ENCODE data around the gene ARAP1.

GRCh38 chr11:72741849-72742512, 10.2 kb downstream of the ARAP1 start:
- no peak for TF ChIP-seq POLR2A (IDR thresholded peaks at IDR 0.05)
- TF ChIP-seq, protein P1, sequence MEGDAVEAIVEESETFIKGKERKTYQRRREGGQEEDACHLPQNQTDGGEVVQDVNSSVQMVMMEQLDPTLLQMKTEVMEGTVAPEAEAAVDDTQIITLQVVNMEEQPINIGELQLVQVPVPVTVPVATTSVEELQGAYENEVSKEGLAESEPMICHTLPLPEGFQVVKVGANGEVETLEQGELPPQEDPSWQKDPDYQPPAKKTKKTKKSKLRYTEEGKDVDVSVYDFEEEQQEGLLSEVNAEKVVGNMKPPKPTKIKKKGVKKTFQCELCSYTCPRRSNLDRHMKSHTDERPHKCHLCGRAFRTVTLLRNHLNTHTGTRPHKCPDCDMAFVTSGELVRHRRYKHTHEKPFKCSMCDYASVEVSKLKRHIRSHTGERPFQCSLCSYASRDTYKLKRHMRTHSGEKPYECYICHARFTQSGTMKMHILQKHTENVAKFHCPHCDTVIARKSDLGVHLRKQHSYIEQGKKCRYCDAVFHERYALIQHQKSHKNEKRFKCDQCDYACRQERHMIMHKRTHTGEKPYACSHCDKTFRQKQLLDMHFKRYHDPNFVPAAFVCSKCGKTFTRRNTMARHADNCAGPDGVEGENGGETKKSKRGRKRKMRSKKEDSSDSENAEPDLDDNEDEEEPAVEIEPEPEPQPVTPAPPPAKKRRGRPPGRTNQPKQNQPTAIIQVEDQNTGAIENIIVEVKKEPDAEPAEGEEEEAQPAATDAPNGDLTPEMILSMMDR (IDR thresholded peaks at IDR 0.05), result no peak
- no peak for TF ChIP-seq POLR2AphosphoS5 (IDR thresholded peaks at IDR 0.05)

All from suprapubic skin (tissue), 4 donors.